Measurements from ENCODE around the gene SPPL3. TPM values are rescaled to one million over a fixed set of nuclear protein-coding genes. Genes with fewer than 3 reads are reported as not detected.

SPPL3 gene
- total and polyA plus RNA-seq, 12 donors: 9.7 to 45.0 (median 35.7) TPM

- intact Hi-C loops (cut with DNase I): loop anchor here in 1 of 10 donors (10.0 kb wide), 1 partner anchor 227 kb away; the partner anchor contains the start of gene HNF1A
- Histone ChIP-seq H3K27ac (no peak overlapping the region), H3K27me3 (no peaks in the 10 kb centered on the region), H3K9me3 (no peaks in the 10 kb centered on the region), H3K4me3 (no peak overlapping the region), H3K4me1 (no peaks in the 10 kb centered on the region), H3K36me3 (no peaks in the 10 kb centered on the region)
- TF ChIP-seq CTCF (IDR thresholded peaks at IDR 0.05): no peak
- 88 to 89% methylated on average over 7 of the region's 7 CpGs for WGBS, 2 donors
- ATAC-seq: peak in 1 of 8 donors; percentile 42
- DNase-seq: no peak
These were observed 155.9 kb downstream of the SPPL3 start for GRCh38 chr12:120748242-120748641.

GRCh38 chr12:120744922-120745493 is 159.2 kb downstream of the SPPL3 start:
- intact Hi-C loops (cut with DNase I): loop anchor here in 1 of 10 donors (10.0 kb wide), 1 partner anchor 230 kb away; the partner anchor contains the start of gene HNF1A
- Histone ChIP-seq H3K27me3 (no peaks in the 10 kb centered on the region), H3K27ac (no peak overlapping the region), H3K4me1 (no peaks in the 10 kb centered on the region), H3K4me3 (no peak overlapping the region), H3K36me3 (no peaks in the 10 kb centered on the region), H3K9me3 (no peaks in the 10 kb centered on the region)
- DNase-seq (no peak), ATAC-seq (no peak)
- WGBS, 2 donors: 93% methylated on average over 15 of the region's 15 CpGs
- TF ChIP-seq CTCF (IDR thresholded peaks at IDR 0.05): no peak

- no peak for DNase-seq
- no peak overlapping the region for H3K27ac ChIP-seq
- ATAC-seq: peak in 5 of 8 donors; percentile 30 to 67 (median 53)
- H3K4me3 ChIP-seq: no peak overlapping the region
- no peaks in the 10 kb centered on the region for H3K9me3 ChIP-seq
- peaks cover 0 to 32% (median 0%) of the 10 kb centered on the region in 9 donors for H3K36me3 ChIP-seq
- no peaks in the 10 kb centered on the region for H3K4me1 ChIP-seq
- intact Hi-C loops (cut with DNase I): loop anchor here in 1 of 10 donors (10.0 kb wide), 1 partner anchor 233 kb away; the partner anchor contains the start of gene HNF1A
- no peaks in the 10 kb centered on the region for H3K27me3 ChIP-seq
- 76 to 84% methylated on average over 33 of the region's 33 CpGs for WGBS, 2 donors
- TF ChIP-seq CTCF (IDR thresholded peaks at IDR 0.05): no peak
These were observed 162.4 kb downstream of the SPPL3 start for GRCh38 chr12:120741476-120742421.

GRCh38 chr12:120740871-120741270 is 163.3 kb downstream of the SPPL3 start:
- ATAC-seq (no peak), DNase-seq (no peak)
- peaks cover 0 to 37% (median 0%) of the 10 kb centered on the region in 9 donors for H3K36me3 ChIP-seq
- H3K4me1 ChIP-seq: no peaks in the 10 kb centered on the region
- H3K9me3 ChIP-seq: no peaks in the 10 kb centered on the region
- no peak for TF ChIP-seq CTCF (IDR thresholded peaks at IDR 0.05)
- no peaks in the 10 kb centered on the region for H3K27me3 ChIP-seq
- no peak overlapping the region for H3K27ac ChIP-seq
- H3K4me3 ChIP-seq: no peak overlapping the region
- 94 to 95% methylated on average over 15 of the region's 15 CpGs for WGBS, 2 donors
- intact Hi-C loops (cut with DNase I): loop anchor here in 1 of 10 donors (10.0 kb wide), 1 partner anchor 234 kb away; the partner anchor contains the start of gene HNF1A
